ENCODE results near the gene TBXA2R.

- TF ChIP-seq EZH2 (IDR thresholded peaks at IDR 0.05; ENCODE audit: insufficient read depth, poor library complexity, severe bottlenecking) (no peak), EZH2phosphoT487 (IDR thresholded peaks at IDR 0.05; ENCODE audit: insufficient read depth, low read depth) (no peak)
These were observed 38.4 kb upstream of the TBXA2R start for GRCh38 chr19:3645067-3645396.
